ENCODE measurements around the gene MYOT. TPM values are rescaled to one million over a fixed set of nuclear protein-coding genes. Genes with fewer than 3 reads are reported as not detected.

MYOT gene
- total RNA-seq: 1 to 10 TPM in 1 of 4 donors, under 1 TPM in 1, not detected in 2; 0.92 to 4.8 TPM

GRCh38 chr5:137867664-137868063 is at the start of gene MYOT:
Gene MYOT, plus strand, starts transcription at chr5:137867860. Its CDS starts 2,792 bp downstream, at chr5:137870652.
- Histone ChIP-seq H3K4me3 (no peak within 1 kb of the TSS), H3K4me1 (no peaks in the 10 kb centered on the region), H3K27me3 (no peaks in the 10 kb centered on the region), H3K36me3 (no peaks in the 10 kb centered on the region), H3K27ac (no peak within 1 kb of the TSS), H3K9me3 (no peaks in the 10 kb centered on the region)
- TF ChIP-seq POLR2A (IDR thresholded peaks at IDR 0.05): no peak
- no peak for TF ChIP-seq CTCF (IDR thresholded peaks at IDR 0.05)
- WGBS, 2 donors: 55 to 64% methylated on average over 3 of the region's 3 CpGs
- intact Hi-C loops (cut with DNase I): no loop called here
- DNase-seq: no peak

GRCh38 chr5:137819766-137820165 is 47.9 kb upstream of the MYOT start:
- Histone ChIP-seq H3K4me1 (peaks cover 0 to 13% (median 3%) of the 10 kb centered on the region in 3 donors), H3K9me3 (no peaks in the 10 kb centered on the region), H3K4me3 (no peak overlapping the region), H3K27me3 (no peaks in the 10 kb centered on the region), H3K27ac (no peak overlapping the region), H3K36me3 (no peaks in the 10 kb centered on the region)
- DNase-seq: no peak
- 79 to 90% methylated on average over 1 of the region's 1 CpG for WGBS, 2 donors
- no peak for TF ChIP-seq POLR2A (IDR thresholded peaks at IDR 0.05)
- no peak for TF ChIP-seq CTCF (IDR thresholded peaks at IDR 0.05)
- intact Hi-C loops (cut with DNase I): no loop called here

GRCh38 chr5:137822158-137822764 is 45.4 kb upstream of the MYOT start:
- H3K4me3 ChIP-seq: no peak overlapping the region
- H3K36me3 ChIP-seq: no peaks in the 10 kb centered on the region
- WGBS, 2 donors: 43 to 70% methylated on average over 4 to 6 of the region's 6 CpGs
- DNase-seq: no peak
- no peaks in the 10 kb centered on the region for H3K27me3 ChIP-seq
- no peaks in the 10 kb centered on the region for H3K4me1 ChIP-seq
- intact Hi-C loops (cut with DNase I): no loop called here
- no peaks in the 10 kb centered on the region for H3K9me3 ChIP-seq
- TF ChIP-seq CTCF (IDR thresholded peaks at IDR 0.05): peak in 3 of 6 experiments; percentile 16 to 39 (median 25)
- no peak for TF ChIP-seq POLR2A (IDR thresholded peaks at IDR 0.05)
- no peak overlapping the region for H3K27ac ChIP-seq

- H3K9me3 ChIP-seq: no peaks in the 10 kb centered on the region
- no peak for DNase-seq
- no peaks in the 10 kb centered on the region for H3K27me3 ChIP-seq
- no peak overlapping the region for H3K27ac ChIP-seq
- TF ChIP-seq CTCF (IDR thresholded peaks at IDR 0.05) (no peak), POLR2A (IDR thresholded peaks at IDR 0.05) (no peak)
- no peaks in the 10 kb centered on the region for H3K36me3 ChIP-seq
- intact Hi-C loops (cut with DNase I): no loop called here
- no CpG with 5 or more reads among the region's 1 CpG for WGBS, 2 donors
- no peaks in the 10 kb centered on the region for H3K4me1 ChIP-seq
- no peak overlapping the region for H3K4me3 ChIP-seq
Measured at GRCh38 chr5:137822984-137823383, 44.7 kb upstream of the MYOT start.

- Histone ChIP-seq H3K9me3 (no peaks in the 10 kb centered on the region), H3K36me3 (no peaks in the 10 kb centered on the region), H3K27ac (no peak overlapping the region), H3K27me3 (no peaks in the 10 kb centered on the region), H3K4me3 (no peak overlapping the region), H3K4me1 (no peaks in the 10 kb centered on the region)
- intact Hi-C loops (cut with DNase I): no loop called here
- no peak for DNase-seq
- no peak for TF ChIP-seq CTCF (IDR thresholded peaks at IDR 0.05)
- TF ChIP-seq POLR2A (IDR thresholded peaks at IDR 0.05): no peak
- WGBS, 2 donors: 63 to 81% methylated on average over 1 of the region's 1 CpG
Measured at GRCh38 chr5:137825165-137825564, 42.5 kb upstream of the MYOT start.

Data from esophagus squamous epithelium (tissue), 5 donors.